ENCODE measurements around the gene FLII. TPM values are rescaled to one million over a fixed set of nuclear protein-coding genes. Genes with fewer than 3 reads are reported as not detected.

Gene FLII
- total RNA-seq, 1 experiment from 2014 or later, result 564 TPM

DNA sequence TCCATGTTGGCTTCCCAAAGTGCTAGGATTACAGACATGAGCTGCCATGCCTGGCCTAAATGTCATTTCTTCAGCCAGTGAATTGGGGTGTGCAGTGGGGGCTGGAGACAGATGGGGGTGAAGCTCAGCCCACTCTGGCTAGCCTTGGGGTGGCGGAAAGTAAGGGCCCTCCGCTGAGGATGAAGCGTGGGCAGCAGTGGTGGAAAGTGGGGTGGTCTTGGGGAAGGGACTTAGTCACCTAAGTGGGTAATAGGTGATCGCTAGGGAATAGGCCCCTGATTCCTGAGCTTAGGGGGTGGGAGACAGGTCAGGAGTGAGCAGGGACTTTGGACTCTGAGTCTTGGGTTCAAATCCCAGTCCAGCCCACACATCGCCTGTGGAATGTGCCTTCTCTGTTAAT is 30.9 kb downstream of the FLII start:
- intact Hi-C loops (cut with micrococcal nuclease), result no loop called here
- Mint-ChIP-seq H3K4me3 (ENCODE audit: unreplicated experiment) (no peak overlapping the region), H3K27ac (ENCODE audit: low read depth, unreplicated experiment) (peak overlapping the region; percentile 16), H3K9me3 (ENCODE audit: unreplicated experiment) (no peaks in the 10 kb centered on the region), H3K4me1 (ENCODE audit: insufficient read depth, unreplicated experiment) (peaks cover 21% of the 10 kb centered on the region), H3K27me3 (ENCODE audit: insufficient read depth, unreplicated experiment) (no peaks in the 10 kb centered on the region), H3K36me3 (ENCODE audit: insufficient read depth, unreplicated experiment) (peaks cover 5% of the 10 kb centered on the region)
- BruUV-seq (replicated peaks), result no TSS peak
- no peak for TF ChIP-seq CTCF (IDR thresholded peaks at IDR 0.05; ENCODE audit: unreplicated experiment)
- DNase-seq (ENCODE audit: unreplicated experiment), result no peak
- POLR2A ChIA-PET, result interaction anchor here (0.9 kb wide), 1 partner anchor 8 kb away, joined by 4 read pairs; no protein-coding TSS in a partner anchor
- CTCF ChIA-PET, result no interaction called here

- ChIA-PET CTCF (interaction anchor here (0.6 kb wide), 1 partner anchor 1301 kb away, joined by 3 read pairs; no protein-coding TSS in a partner anchor), POLR2A (interaction anchor here (0.8 to 1.2 kb wide), 5 partner anchors 10 to 632 kb away, joined by 3 to 4 read pairs (median 3); no protein-coding TSS in a partner anchor)
- no peaks in the 10 kb centered on the region for H3K9me3 Mint-ChIP-seq (ENCODE audit: unreplicated experiment)
- intact Hi-C loops (cut with micrococcal nuclease), result no loop called here
- TF ChIP-seq CTCF (IDR thresholded peaks at IDR 0.05; ENCODE audit: unreplicated experiment), result no peak
- H3K4me1 Mint-ChIP-seq (ENCODE audit: insufficient read depth, unreplicated experiment), result peaks cover 21% of the 10 kb centered on the region
- H3K27me3 Mint-ChIP-seq (ENCODE audit: insufficient read depth, unreplicated experiment), result no peaks in the 10 kb centered on the region
- DNase-seq (ENCODE audit: unreplicated experiment), result no peak
- H3K27ac Mint-ChIP-seq (ENCODE audit: low read depth, unreplicated experiment), result peak overlapping the region; percentile 91
- H3K4me3 Mint-ChIP-seq (ENCODE audit: unreplicated experiment), result peak overlapping the region; percentile 92
- BruUV-seq (replicated peaks), result TSS peak; percentile 44
- peaks cover 5% of the 10 kb centered on the region for H3K36me3 Mint-ChIP-seq (ENCODE audit: insufficient read depth, unreplicated experiment)
These were observed 32.1 kb downstream of the FLII start for GRCh38 chr17:18226284-18226945.

DNA sequence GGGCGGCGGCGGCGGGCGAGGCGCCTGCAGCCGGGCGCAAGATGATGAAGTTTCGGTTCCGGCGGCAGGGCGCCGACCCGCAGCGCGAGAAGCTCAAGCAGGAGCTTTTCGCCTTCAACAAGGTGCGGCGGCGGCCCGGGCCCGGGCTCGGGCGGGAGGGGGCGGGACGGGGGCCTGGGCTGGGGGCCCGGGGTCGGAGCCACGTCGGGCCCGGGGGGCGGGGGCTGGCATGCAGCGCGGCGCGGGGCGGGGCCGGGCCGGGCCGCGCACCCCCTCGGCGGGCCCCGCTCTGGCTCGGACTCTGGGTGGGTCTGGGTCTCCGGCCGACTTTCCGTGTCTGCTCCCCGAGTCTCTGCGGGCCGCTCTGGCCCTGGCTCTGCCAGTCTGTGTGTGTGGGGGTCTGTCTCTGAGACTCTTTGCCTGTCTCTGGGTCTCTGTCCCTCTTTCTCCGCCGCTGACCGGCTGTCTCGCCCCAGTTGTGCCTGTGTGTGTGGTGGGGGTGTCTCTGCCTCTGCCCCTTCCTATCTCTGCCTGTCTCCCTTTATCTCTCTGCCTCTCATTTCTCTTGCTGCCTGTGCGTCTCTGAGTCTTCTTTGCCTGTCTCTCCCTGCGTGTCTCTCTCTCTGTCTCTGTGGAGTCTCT is 32.8 kb downstream of the FLII start:
- no peaks in the 10 kb centered on the region for H3K27me3 Mint-ChIP-seq (ENCODE audit: insufficient read depth, unreplicated experiment)
- CTCF ChIA-PET, result interaction anchor here (0.6 kb wide), 1 partner anchor 1300 kb away, joined by 3 read pairs; no protein-coding TSS in a partner anchor
- no TSS peak for BruUV-seq (replicated peaks)
- H3K27ac Mint-ChIP-seq (ENCODE audit: low read depth, unreplicated experiment), result peak overlapping the region; percentile 91
- POLR2A ChIA-PET, result interaction anchor here (0.8 to 1.2 kb wide), 5 partner anchors 10 to 633 kb away, joined by 3 to 4 read pairs (median 3); no protein-coding TSS in a partner anchor
- no peak for DNase-seq (ENCODE audit: unreplicated experiment)
- H3K9me3 Mint-ChIP-seq (ENCODE audit: unreplicated experiment), result no peaks in the 10 kb centered on the region
- intact Hi-C loops (cut with micrococcal nuclease), result no loop called here
- peaks cover 24% of the 10 kb centered on the region for H3K4me1 Mint-ChIP-seq (ENCODE audit: insufficient read depth, unreplicated experiment)
- TF ChIP-seq CTCF (IDR thresholded peaks at IDR 0.05; ENCODE audit: unreplicated experiment), result no peak
- H3K4me3 Mint-ChIP-seq (ENCODE audit: unreplicated experiment), result peak overlapping the region; percentile 92
- peaks cover 5% of the 10 kb centered on the region for H3K36me3 Mint-ChIP-seq (ENCODE audit: insufficient read depth, unreplicated experiment)

DNA sequence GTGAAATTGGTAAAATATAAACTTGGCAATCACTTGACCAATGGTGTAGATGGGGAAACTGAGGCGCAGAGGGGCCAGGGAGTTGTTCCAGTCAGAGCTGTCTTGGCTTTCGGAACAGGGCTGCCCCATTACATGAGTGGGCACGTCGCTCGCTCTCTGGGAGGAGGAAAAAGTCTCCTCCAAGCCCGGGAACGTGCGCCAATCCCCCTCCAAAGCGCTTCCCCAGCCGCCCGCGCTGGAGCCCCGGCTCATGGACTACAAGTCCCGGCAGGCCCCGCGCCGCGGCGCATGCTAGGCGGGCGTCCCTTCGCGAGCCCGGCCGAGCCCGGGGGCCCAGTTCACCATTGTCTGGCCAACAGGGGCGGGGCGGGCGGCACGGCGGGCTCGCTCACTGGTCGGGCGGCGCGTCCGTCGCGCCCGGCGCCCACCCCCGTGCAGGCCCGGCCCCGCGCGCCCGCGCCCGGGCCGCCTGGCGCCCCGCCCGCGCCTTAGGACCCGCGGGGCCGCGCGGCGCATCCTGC is 33.4 kb downstream of the FLII start, which contains the start of gene LLGL1:
TSS of gene LLGL1 (plus strand) at position 515 of the 521 bp plus-strand sequence. CDS start 48 bp downstream, outside the sequence.
- no peaks in the 10 kb centered on the region for H3K27me3 Mint-ChIP-seq (ENCODE audit: insufficient read depth, unreplicated experiment)
- CTCF ChIA-PET, result interaction anchor here (0.7 kb wide), 1 partner anchor 949 kb away, joined by 3 read pairs; no protein-coding TSS in a partner anchor

More for the DNA sequence above, 33.4 kb downstream of the FLII start, which contains the start of gene LLGL1:
- no peak for TF ChIP-seq CTCF (IDR thresholded peaks at IDR 0.05; ENCODE audit: unreplicated experiment)
- intact Hi-C loops (cut with micrococcal nuclease), result no loop called here
- Mint-ChIP-seq H3K36me3 (ENCODE audit: insufficient read depth, unreplicated experiment) (peaks cover 5% of the 10 kb centered on the region), H3K4me1 (ENCODE audit: insufficient read depth, unreplicated experiment) (peaks cover 26% of the 10 kb centered on the region), H3K4me3 (ENCODE audit: unreplicated experiment) (peak within 1 kb of the TSS; percentile 92), H3K27ac (ENCODE audit: low read depth, unreplicated experiment) (peak within 1 kb of the TSS; percentile 91), H3K9me3 (ENCODE audit: unreplicated experiment) (no peaks in the 10 kb centered on the region)
- peak; percentile 94 for DNase-seq (ENCODE audit: unreplicated experiment)
- BruUV-seq (replicated peaks), result no TSS peak
- POLR2A ChIA-PET, result no interaction called here
